CD4-positive, alpha-beta T cell treated with Interleukin-4 for 1 hour (primary cell): ENCODE results near the gene TRPC4AP.

Source experiments
- DNase-seq, 2 donors: peaks; one replicate each; pipeline ENCODE4 v3.0.0-alpha.2; 2020 to 2022

TRPC4AP gene

GRCh38 chr20:35013421-35014411 lies 78.9 kb downstream of the TRPC4AP start:
- no peak for DNase-seq

- no peak for DNase-seq
These were observed 80.2 kb downstream of the TRPC4AP start for GRCh38 chr20:35012227-35013069.

- no peak for DNase-seq
These were observed 80.9 kb downstream of the TRPC4AP start for GRCh38 chr20:35011589-35012226.

- DNase-seq, result peak in 1 of 2 donors; percentile 6
These were observed 82.0 kb downstream of the TRPC4AP start for GRCh38 chr20:35010405-35011192.

GRCh38 chr20:35009665-35010328 lies 82.8 kb downstream of the TRPC4AP start:
- no peak for DNase-seq

- no peak for DNase-seq
These were observed 83.9 kb downstream of the TRPC4AP start for GRCh38 chr20:35008411-35009342.

GRCh38 chr20:35007891-35008290 lies 84.7 kb downstream of the TRPC4AP start:
- no peak for DNase-seq

- no peak for DNase-seq
These were observed 85.2 kb downstream of the TRPC4AP start for GRCh38 chr20:35007413-35007812.

GRCh38 chr20:35006531-35006971 lies 86.1 kb downstream of the TRPC4AP start:
- no peak for DNase-seq

- no peak for DNase-seq
These were observed 86.6 kb downstream of the TRPC4AP start for GRCh38 chr20:35006009-35006408.

GRCh38 chr20:35005463-35005961 lies 87.1 kb downstream of the TRPC4AP start:
- no peak for DNase-seq

- no peak for DNase-seq
These were observed 87.7 kb downstream of the TRPC4AP start for GRCh38 chr20:35004749-35005462.

- DNase-seq, result no peak
These were observed 88.4 kb downstream of the TRPC4AP start for GRCh38 chr20:35004051-35004725.

- no peak for DNase-seq
These were observed 89.2 kb downstream of the TRPC4AP start for GRCh38 chr20:35003211-35004031.

- DNase-seq, result no peak
These were observed 90.0 kb downstream of the TRPC4AP start for GRCh38 chr20:35002426-35003210.

- DNase-seq, result peak in 1 of 2 donors; percentile 3
These were observed 90.8 kb downstream of the TRPC4AP start for GRCh38 chr20:35001596-35002362.
